Renal cortical epithelial cell (primary cell): ENCODE data around the gene CDYL. TPM values are rescaled to one million over a fixed set of nuclear protein-coding genes. Genes with fewer than 3 reads are reported as not detected.
A peak's percentile ranks its signal among the peaks of the same experiment; 100 is the strongest.

Experiments
- DNase-seq: peaks from one replicate; pipeline ENCODE4 v3.0.0-alpha.2; 2011; ENCODE audit warnings: low read depth
- total RNA-seq: library from RNA; depleted of rRNA; stranded (reverse); fragments of >200 nt; gene quantifications from 2 replicates; pipeline ENCODE4 v1.2.3, GENCODE V29; 2014

Gene CDYL
- total RNA-seq, 1 donor from 2014 or later, result 25.2 TPM

GRCh38 chr6:4935975-4936680, 159.9 kb downstream of the CDYL start:
- no peak for DNase-seq

GRCh38 chr6:4936681-4937041, 160.5 kb downstream of the CDYL start:
- DNase-seq, result peak; percentile 71

GRCh38 chr6:4937414-4937813, 161.2 kb downstream of the CDYL start:
- no peak for DNase-seq

- DNase-seq, result no peak
These were observed 163.0 kb downstream of the CDYL start for GRCh38 chr6:4939241-4939640.

- DNase-seq, result peak; percentile 45
These were observed 164.2 kb downstream of the CDYL start for GRCh38 chr6:4940416-4940815.

GRCh38 chr6:4941782-4942672, 165.8 kb downstream of the CDYL start:
- peak; percentile 93 for DNase-seq

GRCh38 chr6:4942673-4943009, 166.4 kb downstream of the CDYL start:
- no peak for DNase-seq

- no peak for DNase-seq
These were observed 167.5 kb downstream of the CDYL start for GRCh38 chr6:4943716-4944115.

GRCh38 chr6:4944325-4944724, 168.1 kb downstream of the CDYL start:
- no peak for DNase-seq

- no peak for DNase-seq
These were observed 170.3 kb downstream of the CDYL start for GRCh38 chr6:4946521-4946920.

GRCh38 chr6:4947716-4948115, 171.5 kb downstream of the CDYL start:
- DNase-seq, result no peak

GRCh38 chr6:4948781-4949450, 172.7 kb downstream of the CDYL start:
- DNase-seq, result no peak

GRCh38 chr6:4950076-4950475, 173.9 kb downstream of the CDYL start:
- DNase-seq, result no peak

- no peak for DNase-seq
These were observed 174.8 kb downstream of the CDYL start for GRCh38 chr6:4950836-4951533.

- no peak for DNase-seq
These were observed 177.2 kb downstream of the CDYL start for GRCh38 chr6:4953440-4953839.

GRCh38 chr6:4956625-4957024, 180.4 kb downstream of the CDYL start:
- DNase-seq, result no peak

GRCh38 chr6:4957521-4958231, 181.5 kb downstream of the CDYL start:
- DNase-seq, result no peak

GRCh38 chr6:4958624-4959023, 182.4 kb downstream of the CDYL start:
- no peak for DNase-seq

- no peak for DNase-seq
These were observed 185.3 kb downstream of the CDYL start for GRCh38 chr6:4961322-4962168.

GRCh38 chr6:4962905-4963304, 186.7 kb downstream of the CDYL start:
- DNase-seq, result no peak
